GM12873 (cell line): ENCODE data around the gene CDC42BPG.

Experiments
- CTCF ChIP-seq: IDR thresholded peaks from 2 replicates; pipeline ENCODE4 v1.5.1; 2012; ENCODE audit warnings: low read depth, mild to moderate bottlenecking, moderate library complexity, low read length, control low read depth; ENCODE audit not compliant: insufficient read depth; ENCODE audit errors: missing control alignments

CDC42BPG gene

GRCh38 chr11:64848826-64849597 is 4.6 kb upstream of the CDC42BPG start:
- TF ChIP-seq CTCF, result peak; percentile 26

GRCh38 chr11:64848214-64848825 is 3.9 kb upstream of the CDC42BPG start:
- no peak for TF ChIP-seq CTCF

- TF ChIP-seq CTCF, result peak; percentile 94
These were observed 2.7 kb upstream of the CDC42BPG start for GRCh38 chr11:64846998-64847666.

- TF ChIP-seq CTCF, result no peak
These were observed 799 bp upstream of the CDC42BPG start for GRCh38 chr11:64845129-64845775.

- no peak for TF ChIP-seq CTCF
These were observed 645 bp downstream of the CDC42BPG start for GRCh38 chr11:64843686-64844329.

- TF ChIP-seq CTCF, result no peak
These were observed 1.4 kb downstream of the CDC42BPG start for GRCh38 chr11:64842851-64843685.
